Testis (tissue), 5 donors: ENCODE measurements around the gene CHRNA10. TPM values are rescaled to one million over a fixed set of nuclear protein-coding genes. Genes with fewer than 3 reads are reported as not detected.

ENCODE experiments used
- DNase-seq: peaks from one replicate; pipeline ENCODE4 v3.0.0-alpha.2; 2019
- H3K27ac ChIP-seq, 2 donors: fragments of 200-600 bp; sonication (generic); one replicate each; pipeline ENCODE4 v1.5.1; 2019
- H3K27me3 ChIP-seq: fragments of 200-600 bp; sonication (generic); one replicate; pipeline ENCODE4 v1.5.1; 2019
- H3K36me3 ChIP-seq: fragments of 200-600 bp; sonication (generic); one replicate; pipeline ENCODE4 v1.5.1; 2017; ENCODE audit warnings: low read depth; ENCODE audit errors: missing control alignments
- H3K4me1 ChIP-seq: fragments of 200-600 bp; sonication (generic); one replicate; pipeline ENCODE4 v1.5.1; 2019
- H3K4me3 ChIP-seq, 2 donors: fragments of 200-600 bp; sonication (generic); one replicate each; pipeline ENCODE4 v1.5.1; 2017 to 2019
- H3K9me3 ChIP-seq: fragments of 200-600 bp; sonication (generic); one replicate; pipeline ENCODE4 v1.5.1; 2017
- POLR2A ChIP-seq: fragments of 450-650 bp; IDR thresholded peaks from one replicate; pipeline ENCODE4 v1.6.1; 2017; ENCODE audit warnings: antibody characterized with exemption, mild to moderate bottlenecking, moderate library complexity
- WGBS, 2 donors: methylation state at CpG; one replicate each; pipeline ENCODE4 v1.1.5; 2018; 5-methylcytosine and 5-hydroxymethylcytosine counted together
- intact Hi-C: fragments of 100-400 bp; cut with DNase I; formaldehyde crosslinking; loops from one replicate; pipeline ENCODE4 v1.15.1; 2023; ENCODE audit warnings: low total_unique reads
- long read RNA-seq, 2 donors: transcript quantifications; one replicate each; lab custom pipeline, GENCODE V29; 2026
- polyA plus RNA-seq: library from polyadenylated mRNA; stranded (reverse); fragments of 350-450 nt; fragmentation: Illumina TruSeq; extraction: RNeasy Lipid Tissue Mini Kit (QIAGEN cat#74804); gene quantifications from one replicate; pipeline ENCODE4 v1.2.3, GENCODE V29; 2014; ENCODE audit warnings: low read depth, low replicate concordance; ENCODE audit not compliant: insufficient read depth
- total RNA-seq, 2 donors: library from RNA; depleted of rRNA; stranded (reverse); fragments of >200 nt; gene quantifications; one replicate each; pipeline ENCODE4 v1.2.3, GENCODE V29; 2016
- TF ChIP-seq, protein P1 (sequence below), 3 experiments: fragments of 450-650 bp in 2 of 3; fragments of 200-600 bp in 1 of 3; sonication (generic) in 1 of 3; IDR thresholded peaks; one replicate each; pipeline ENCODE4 v1.5.1; 2016 to 2019; ENCODE audit warnings: antibody characterized with exemption in 3 of 3, mild to moderate bottlenecking in 2 of 3, moderate library complexity in 1 of 3

CHRNA10 gene
- total RNA-seq: 1 to 10 TPM; 2.5 to 4.5 TPM
- 1.8 TPM for polyA plus RNA-seq
- long read RNA-seq, donor 1: 0 reads
- long read RNA-seq, donor 2: 0 reads

DNA sequence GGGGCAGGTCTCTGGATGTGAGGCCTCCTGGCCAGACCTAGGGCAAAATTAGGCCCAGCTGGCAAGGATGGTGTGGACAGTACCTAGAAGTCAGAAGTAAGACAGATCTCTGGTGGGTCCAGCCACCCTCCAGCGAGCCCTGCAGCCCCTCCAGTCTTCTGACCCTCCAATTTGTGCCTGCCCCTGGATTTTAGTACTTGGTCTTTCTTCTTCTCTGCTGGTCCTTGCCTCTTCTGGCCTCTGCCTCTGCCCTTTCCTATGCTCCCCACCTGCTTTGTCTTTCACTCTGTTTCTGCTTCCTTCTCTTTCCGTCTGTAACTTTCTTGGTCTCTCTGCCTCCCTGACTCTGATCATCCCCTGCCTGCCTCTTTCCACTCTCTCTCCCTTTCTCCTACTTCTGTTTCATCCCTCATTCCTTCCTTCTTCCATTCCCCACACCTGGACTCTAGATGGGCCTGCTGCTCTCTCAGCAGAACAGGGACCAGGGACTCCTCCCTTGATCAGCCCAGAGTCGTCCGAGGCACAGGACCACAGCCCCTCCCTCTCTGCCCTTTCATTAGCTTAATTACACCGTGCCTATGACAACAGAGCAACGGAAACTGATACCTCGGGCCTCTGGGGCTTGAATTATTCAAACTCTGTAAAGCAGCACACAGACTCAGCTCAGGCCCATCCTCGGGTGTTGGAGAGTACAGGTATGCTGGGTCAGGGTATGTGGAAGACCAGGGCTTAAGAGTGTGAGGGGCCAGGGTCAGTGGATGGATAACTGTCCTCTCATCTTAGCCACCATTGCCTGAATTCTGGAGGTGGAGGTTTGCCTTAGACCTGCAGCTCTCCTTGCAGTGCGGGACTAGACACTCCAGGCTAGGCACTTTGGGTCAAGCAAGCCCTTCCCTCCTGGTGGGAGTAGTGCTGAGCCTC, at the start of gene CHRNA10:
Gene CHRNA10 (minus strand): TSS at position 51 of the 921 bp plus-strand sequence. CDS start 72 bp downstream, outside the sequence.
- WGBS, 2 donors: 65 to 72% methylated on average over 9 of the region's 9 CpGs

GRCh38 chr11:3712274-3712673, 41.1 kb upstream of the CHRNA10 start:
- intact Hi-C loops: no loop called here
- H3K27ac ChIP-seq: no peak overlapping the region
- H3K4me3 ChIP-seq: no peak overlapping the region
- no peaks in the 10 kb centered on the region for H3K4me1 ChIP-seq
- DNase-seq: no peak
- H3K36me3 ChIP-seq: no peaks in the 10 kb centered on the region
- no peak for TF ChIP-seq POLR2A
- TF ChIP-seq, protein P1, sequence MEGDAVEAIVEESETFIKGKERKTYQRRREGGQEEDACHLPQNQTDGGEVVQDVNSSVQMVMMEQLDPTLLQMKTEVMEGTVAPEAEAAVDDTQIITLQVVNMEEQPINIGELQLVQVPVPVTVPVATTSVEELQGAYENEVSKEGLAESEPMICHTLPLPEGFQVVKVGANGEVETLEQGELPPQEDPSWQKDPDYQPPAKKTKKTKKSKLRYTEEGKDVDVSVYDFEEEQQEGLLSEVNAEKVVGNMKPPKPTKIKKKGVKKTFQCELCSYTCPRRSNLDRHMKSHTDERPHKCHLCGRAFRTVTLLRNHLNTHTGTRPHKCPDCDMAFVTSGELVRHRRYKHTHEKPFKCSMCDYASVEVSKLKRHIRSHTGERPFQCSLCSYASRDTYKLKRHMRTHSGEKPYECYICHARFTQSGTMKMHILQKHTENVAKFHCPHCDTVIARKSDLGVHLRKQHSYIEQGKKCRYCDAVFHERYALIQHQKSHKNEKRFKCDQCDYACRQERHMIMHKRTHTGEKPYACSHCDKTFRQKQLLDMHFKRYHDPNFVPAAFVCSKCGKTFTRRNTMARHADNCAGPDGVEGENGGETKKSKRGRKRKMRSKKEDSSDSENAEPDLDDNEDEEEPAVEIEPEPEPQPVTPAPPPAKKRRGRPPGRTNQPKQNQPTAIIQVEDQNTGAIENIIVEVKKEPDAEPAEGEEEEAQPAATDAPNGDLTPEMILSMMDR (IDR thresholded peaks at IDR 0.05): no peak
- WGBS, 2 donors: 76 to 80% methylated on average over 6 of the region's 6 CpGs
- H3K27me3 ChIP-seq: no peaks in the 10 kb centered on the region
- H3K9me3 ChIP-seq: no peaks in the 10 kb centered on the region

More for the DNA sequence above, at the start of gene CHRNA10:
- no peaks in the 10 kb centered on the region for H3K4me1 ChIP-seq
- H3K27ac ChIP-seq: no peak within 1 kb of the TSS
- TF ChIP-seq POLR2A: no peak
- TF ChIP-seq, protein P1 (IDR thresholded peaks at IDR 0.05): no peak
- no peak within 1 kb of the TSS for H3K4me3 ChIP-seq
- H3K27me3 ChIP-seq: no peaks in the 10 kb centered on the region
- H3K36me3 ChIP-seq: no peaks in the 10 kb centered on the region
- DNase-seq: no peak
- intact Hi-C loops: no loop called here
- H3K9me3 ChIP-seq: no peaks in the 10 kb centered on the region

- no peaks in the 10 kb centered on the region for H3K9me3 ChIP-seq
- no peak for TF ChIP-seq POLR2A
- TF ChIP-seq, protein P1 (IDR thresholded peaks at IDR 0.05): no peak
- intact Hi-C loops: no loop called here
- no peak overlapping the region for H3K27ac ChIP-seq
- no peaks in the 10 kb centered on the region for H3K27me3 ChIP-seq
- WGBS, 2 donors: 91 to 92% methylated on average over 4 of the region's 4 CpGs
- no peak overlapping the region for H3K4me3 ChIP-seq
- no peaks in the 10 kb centered on the region for H3K36me3 ChIP-seq
- no peaks in the 10 kb centered on the region for H3K4me1 ChIP-seq
- DNase-seq: no peak
Observed at GRCh38 chr11:3710485-3711259, 39.5 kb upstream of the CHRNA10 start.

- intact Hi-C loops: no loop called here
- Histone ChIP-seq H3K36me3 (no peaks in the 10 kb centered on the region), H3K4me1 (no peaks in the 10 kb centered on the region), H3K27me3 (no peaks in the 10 kb centered on the region), H3K27ac (no peak overlapping the region), H3K9me3 (no peaks in the 10 kb centered on the region), H3K4me3 (no peak overlapping the region)
- no peak for TF ChIP-seq POLR2A
- TF ChIP-seq, protein P1 (IDR thresholded peaks at IDR 0.05): no peak
- DNase-seq: no peak
- WGBS, 2 donors: 91 to 96% methylated on average over 1 of the region's 1 CpG
Observed at GRCh38 chr11:3709977-3710376, 38.8 kb upstream of the CHRNA10 start.
